ENCODE results near the gene C17orf67.

The C17orf67 gene

DNA sequence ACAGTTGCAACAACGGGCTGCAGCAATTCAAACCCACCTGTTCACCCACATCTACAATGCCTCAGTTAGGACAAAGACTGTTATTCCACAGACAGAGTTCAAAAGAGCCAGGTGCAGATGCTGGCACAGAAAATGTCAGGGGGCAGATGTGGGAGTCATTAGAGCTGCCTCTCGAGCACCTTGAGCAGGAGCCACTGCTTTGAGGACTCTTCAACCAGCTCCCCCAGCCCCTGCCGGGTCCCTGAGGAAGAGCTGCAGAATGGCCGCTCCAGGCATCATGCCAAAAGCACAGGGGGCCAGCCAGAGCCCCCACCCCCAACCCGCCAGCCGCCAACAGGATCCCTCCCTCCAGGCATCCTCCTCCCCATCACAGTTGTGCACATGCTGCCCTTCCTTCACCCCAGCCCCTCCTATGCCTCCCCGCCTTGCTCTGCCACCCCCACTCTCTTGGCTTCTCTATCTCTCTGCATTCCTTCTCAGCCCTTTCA, 20.8 kb downstream of the C17orf67 start:
- Histone ChIP-seq H3K27me3 (ENCODE audit: insufficient read depth, low read depth) (no peaks in the 10 kb centered on the region), H3K4me2 (no peak overlapping the region), H3K4me1 (ENCODE audit: low read depth, poor library complexity, severe bottlenecking) (no peaks in the 10 kb centered on the region), H3K36me3 (ENCODE audit: insufficient read depth) (no peaks in the 10 kb centered on the region), H3K9ac (no peak overlapping the region), H2AFZ (ENCODE audit: low read depth) (no peak overlapping the region), H3K27ac (no peak overlapping the region), H3K79me2 (ENCODE audit: insufficient read depth, low read depth) (no peaks in the 10 kb centered on the region), H4K20me1 (ENCODE audit: insufficient read depth) (no peaks in the 10 kb centered on the region), H3K4me3 (IDR thresholded peaks at IDR 0.05; ENCODE audit: insufficient read depth, low read depth, low read length) (no peak overlapping the region)
- TF ChIP-seq, protein P1, sequence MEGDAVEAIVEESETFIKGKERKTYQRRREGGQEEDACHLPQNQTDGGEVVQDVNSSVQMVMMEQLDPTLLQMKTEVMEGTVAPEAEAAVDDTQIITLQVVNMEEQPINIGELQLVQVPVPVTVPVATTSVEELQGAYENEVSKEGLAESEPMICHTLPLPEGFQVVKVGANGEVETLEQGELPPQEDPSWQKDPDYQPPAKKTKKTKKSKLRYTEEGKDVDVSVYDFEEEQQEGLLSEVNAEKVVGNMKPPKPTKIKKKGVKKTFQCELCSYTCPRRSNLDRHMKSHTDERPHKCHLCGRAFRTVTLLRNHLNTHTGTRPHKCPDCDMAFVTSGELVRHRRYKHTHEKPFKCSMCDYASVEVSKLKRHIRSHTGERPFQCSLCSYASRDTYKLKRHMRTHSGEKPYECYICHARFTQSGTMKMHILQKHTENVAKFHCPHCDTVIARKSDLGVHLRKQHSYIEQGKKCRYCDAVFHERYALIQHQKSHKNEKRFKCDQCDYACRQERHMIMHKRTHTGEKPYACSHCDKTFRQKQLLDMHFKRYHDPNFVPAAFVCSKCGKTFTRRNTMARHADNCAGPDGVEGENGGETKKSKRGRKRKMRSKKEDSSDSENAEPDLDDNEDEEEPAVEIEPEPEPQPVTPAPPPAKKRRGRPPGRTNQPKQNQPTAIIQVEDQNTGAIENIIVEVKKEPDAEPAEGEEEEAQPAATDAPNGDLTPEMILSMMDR (conservative IDR thresholded peaks at IDR 0.05; ENCODE audit: low read depth, low read length) = no peak

DNA sequence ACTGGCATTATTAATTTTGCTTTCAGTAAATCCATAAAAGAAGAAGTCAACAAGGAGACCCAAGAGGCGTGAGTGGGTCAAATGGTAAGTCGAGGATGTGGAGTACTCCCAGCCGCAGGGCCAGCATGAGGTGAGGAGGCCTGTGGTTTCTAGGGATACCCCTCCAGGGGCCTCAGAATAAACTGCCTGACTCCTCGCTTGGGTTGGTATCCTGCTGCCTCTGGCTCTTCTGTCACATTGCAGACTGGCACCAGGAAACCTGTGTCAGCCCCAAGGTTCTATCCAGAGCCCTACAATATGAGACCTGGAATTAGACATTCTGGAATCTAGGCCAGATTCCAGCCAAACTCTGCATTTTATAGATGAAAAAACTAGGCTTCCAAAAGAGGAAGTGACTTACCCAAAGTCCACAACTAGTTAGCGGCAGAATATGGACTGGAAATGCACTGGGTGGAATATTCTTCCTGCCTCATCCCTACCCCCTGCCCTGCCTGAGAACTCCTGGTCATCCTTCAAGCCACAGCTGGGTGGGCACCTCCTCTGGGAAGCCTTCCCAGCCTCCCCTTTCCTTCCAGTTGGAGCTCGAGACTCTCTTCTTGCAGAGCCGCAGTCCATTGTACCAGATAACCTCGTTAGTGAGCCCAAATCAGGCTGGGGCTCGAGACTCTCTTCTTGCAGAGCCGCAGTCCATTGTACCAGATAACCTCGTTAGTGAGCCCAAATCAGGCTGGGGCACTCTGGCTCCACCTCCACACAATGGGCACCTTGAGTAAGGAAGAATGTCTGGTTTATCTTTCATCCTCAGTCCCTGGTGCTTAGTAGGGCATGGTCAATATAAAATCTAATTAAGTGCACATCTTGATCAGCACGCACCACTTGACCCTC, 22.6 kb downstream of the C17orf67 start:
- no peak overlapping the region for H3K4me3 ChIP-seq (IDR thresholded peaks at IDR 0.05; ENCODE audit: insufficient read depth, low read depth, low read length)
- H4K20me1 ChIP-seq (ENCODE audit: insufficient read depth) = no peaks in the 10 kb centered on the region
- TF ChIP-seq, protein P1 (conservative IDR thresholded peaks at IDR 0.05; ENCODE audit: low read depth, low read length) = no peak
- no peaks in the 10 kb centered on the region for H3K79me2 ChIP-seq (ENCODE audit: insufficient read depth, low read depth)
- H3K9ac ChIP-seq = no peak overlapping the region
- H2AFZ ChIP-seq (ENCODE audit: low read depth) = no peak overlapping the region
- no peaks in the 10 kb centered on the region for H3K36me3 ChIP-seq (ENCODE audit: insufficient read depth)
- no peaks in the 10 kb centered on the region for H3K4me1 ChIP-seq (ENCODE audit: low read depth, poor library complexity, severe bottlenecking)
- no peak overlapping the region for H3K27ac ChIP-seq
- no peak overlapping the region for H3K4me2 ChIP-seq
- no peaks in the 10 kb centered on the region for H3K27me3 ChIP-seq (ENCODE audit: insufficient read depth, low read depth)

DNA sequence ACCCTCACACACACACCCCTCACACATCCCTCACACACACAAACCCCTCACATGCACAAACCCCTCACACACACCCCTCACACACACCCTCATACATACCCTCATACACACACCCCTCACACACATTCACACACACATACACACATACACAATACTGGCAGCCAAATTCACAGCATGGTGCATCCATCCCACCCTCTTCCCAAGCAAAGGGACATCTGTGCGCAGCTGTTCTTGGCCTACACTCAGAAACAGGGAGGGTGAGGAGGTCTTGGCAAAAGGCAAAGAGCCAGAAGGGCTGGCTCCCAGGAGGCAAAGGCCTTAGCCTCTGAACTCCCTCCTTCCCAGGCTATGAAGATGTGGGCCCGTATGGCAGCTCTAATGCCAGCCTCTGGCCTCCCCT, 23.4 kb downstream of the C17orf67 start:
- Histone ChIP-seq H3K4me2 (no peak overlapping the region), H3K9ac (no peak overlapping the region), H3K79me2 (ENCODE audit: insufficient read depth, low read depth) (no peaks in the 10 kb centered on the region), H3K27ac (no peak overlapping the region), H3K27me3 (ENCODE audit: insufficient read depth, low read depth) (no peaks in the 10 kb centered on the region), H2AFZ (ENCODE audit: low read depth) (no peak overlapping the region), H3K4me1 (ENCODE audit: low read depth, poor library complexity, severe bottlenecking) (no peaks in the 10 kb centered on the region), H4K20me1 (ENCODE audit: insufficient read depth) (no peaks in the 10 kb centered on the region), H3K4me3 (IDR thresholded peaks at IDR 0.05; ENCODE audit: insufficient read depth, low read depth, low read length) (no peak overlapping the region), H3K36me3 (ENCODE audit: insufficient read depth) (no peaks in the 10 kb centered on the region)
- TF ChIP-seq, protein P1 (conservative IDR thresholded peaks at IDR 0.05; ENCODE audit: low read depth, low read length) = no peak

DNA sequence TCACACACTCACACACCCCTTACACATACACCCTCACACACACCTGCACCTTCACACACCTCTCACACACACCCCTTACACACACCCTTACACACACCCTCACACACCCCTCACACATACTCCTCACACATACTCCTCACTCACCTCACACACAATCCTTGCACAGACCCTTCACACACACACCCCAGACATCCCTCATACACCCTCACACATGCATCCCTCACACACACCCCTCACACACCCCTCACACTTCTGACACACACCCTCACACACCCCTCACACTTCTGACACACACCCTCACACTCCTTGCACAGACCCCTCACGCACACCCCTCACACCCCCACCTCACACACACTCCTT, 23.9 kb downstream of the C17orf67 start:
- TF ChIP-seq, protein P1 (conservative IDR thresholded peaks at IDR 0.05; ENCODE audit: low read depth, low read length) = no peak
- H3K79me2 ChIP-seq (ENCODE audit: insufficient read depth, low read depth) = no peaks in the 10 kb centered on the region

More for the DNA sequence above, 23.9 kb downstream of the C17orf67 start:
- Histone ChIP-seq H3K4me3 (IDR thresholded peaks at IDR 0.05; ENCODE audit: insufficient read depth, low read depth, low read length) (no peak overlapping the region), H4K20me1 (ENCODE audit: insufficient read depth) (no peaks in the 10 kb centered on the region), H3K4me2 (no peak overlapping the region), H3K27me3 (ENCODE audit: insufficient read depth, low read depth) (no peaks in the 10 kb centered on the region), H2AFZ (ENCODE audit: low read depth) (no peak overlapping the region), H3K4me1 (ENCODE audit: low read depth, poor library complexity, severe bottlenecking) (no peaks in the 10 kb centered on the region), H3K9ac (no peak overlapping the region), H3K27ac (no peak overlapping the region), H3K36me3 (ENCODE audit: insufficient read depth) (no peaks in the 10 kb centered on the region)
